ENCODE data around the gene TSHR.

GRCh38 chr14:81028461-81028860 lies 73.0 kb downstream of the TSHR start:
- no peak for TF ChIP-seq CTCF (IDR thresholded peaks at IDR 0.05)
- no peak for TF ChIP-seq POLR2A (IDR thresholded peaks at IDR 0.05)
